ENCODE results near the gene SLC1A4. TPM values are rescaled to one million over a fixed set of nuclear protein-coding genes. Genes with fewer than 3 reads are reported as not detected.

Gene SLC1A4
- total and polyA plus RNA-seq, 10 of the 15 experiments (the other 5 are each of a cell fraction or from before 2014, with no cell fraction given), result 10.8 to 43.2 (median 27.7) TPM

DNA sequence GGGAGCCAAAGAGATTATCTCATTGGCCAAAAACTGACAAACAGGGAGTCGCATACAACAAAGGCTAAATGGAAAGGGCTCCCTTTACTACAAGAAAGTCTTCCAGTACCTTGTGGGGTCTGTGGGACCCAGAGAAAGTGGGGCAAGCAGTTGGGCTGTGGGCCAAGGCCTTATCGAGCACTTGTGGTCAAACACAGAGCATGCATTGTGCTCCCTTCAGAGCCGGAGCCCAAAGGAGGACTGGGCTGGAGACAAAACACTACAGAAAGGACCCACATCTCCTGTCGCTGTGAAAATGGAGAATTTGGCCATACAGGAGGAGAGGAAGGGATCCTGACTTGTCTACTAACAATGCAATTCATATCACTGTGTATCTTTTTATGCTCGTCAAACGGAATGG is 37.1 kb upstream of the SLC1A4 start (continued):
- TF ChIP-seq, protein P1, sequence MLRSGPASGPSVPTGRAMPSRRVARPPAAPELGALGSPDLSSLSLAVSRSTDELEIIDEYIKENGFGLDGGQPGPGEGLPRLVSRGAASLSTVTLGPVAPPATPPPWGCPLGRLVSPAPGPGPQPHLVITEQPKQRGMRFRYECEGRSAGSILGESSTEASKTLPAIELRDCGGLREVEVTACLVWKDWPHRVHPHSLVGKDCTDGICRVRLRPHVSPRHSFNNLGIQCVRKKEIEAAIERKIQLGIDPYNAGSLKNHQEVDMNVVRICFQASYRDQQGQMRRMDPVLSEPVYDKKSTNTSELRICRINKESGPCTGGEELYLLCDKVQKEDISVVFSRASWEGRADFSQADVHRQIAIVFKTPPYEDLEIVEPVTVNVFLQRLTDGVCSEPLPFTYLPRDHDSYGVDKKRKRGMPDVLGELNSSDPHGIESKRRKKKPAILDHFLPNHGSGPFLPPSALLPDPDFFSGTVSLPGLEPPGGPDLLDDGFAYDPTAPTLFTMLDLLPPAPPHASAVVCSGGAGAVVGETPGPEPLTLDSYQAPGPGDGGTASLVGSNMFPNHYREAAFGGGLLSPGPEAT (IDR thresholded peaks at IDR 0.05; ENCODE audit: low read depth), result no peak
- TF ChIP-seq, protein P2, sequence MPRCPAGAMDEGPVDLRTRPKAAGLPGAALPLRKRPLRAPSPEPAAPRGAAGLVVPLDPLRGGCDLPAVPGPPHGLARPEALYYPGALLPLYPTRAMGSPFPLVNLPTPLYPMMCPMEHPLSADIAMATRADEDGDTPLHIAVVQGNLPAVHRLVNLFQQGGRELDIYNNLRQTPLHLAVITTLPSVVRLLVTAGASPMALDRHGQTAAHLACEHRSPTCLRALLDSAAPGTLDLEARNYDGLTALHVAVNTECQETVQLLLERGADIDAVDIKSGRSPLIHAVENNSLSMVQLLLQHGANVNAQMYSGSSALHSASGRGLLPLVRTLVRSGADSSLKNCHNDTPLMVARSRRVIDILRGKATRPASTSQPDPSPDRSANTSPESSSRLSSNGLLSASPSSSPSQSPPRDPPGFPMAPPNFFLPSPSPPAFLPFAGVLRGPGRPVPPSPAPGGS (IDR thresholded peaks at IDR 0.05; ENCODE audit: borderline replicate concordance, insufficient read depth, low read depth, low read length, poor library complexity, severe bottlenecking), result no peak
- no peak for TF ChIP-seq TCF3 (IDR thresholded peaks at IDR 0.05; ENCODE audit: borderline replicate concordance, insufficient read depth, low read depth, low read length)

DNA sequence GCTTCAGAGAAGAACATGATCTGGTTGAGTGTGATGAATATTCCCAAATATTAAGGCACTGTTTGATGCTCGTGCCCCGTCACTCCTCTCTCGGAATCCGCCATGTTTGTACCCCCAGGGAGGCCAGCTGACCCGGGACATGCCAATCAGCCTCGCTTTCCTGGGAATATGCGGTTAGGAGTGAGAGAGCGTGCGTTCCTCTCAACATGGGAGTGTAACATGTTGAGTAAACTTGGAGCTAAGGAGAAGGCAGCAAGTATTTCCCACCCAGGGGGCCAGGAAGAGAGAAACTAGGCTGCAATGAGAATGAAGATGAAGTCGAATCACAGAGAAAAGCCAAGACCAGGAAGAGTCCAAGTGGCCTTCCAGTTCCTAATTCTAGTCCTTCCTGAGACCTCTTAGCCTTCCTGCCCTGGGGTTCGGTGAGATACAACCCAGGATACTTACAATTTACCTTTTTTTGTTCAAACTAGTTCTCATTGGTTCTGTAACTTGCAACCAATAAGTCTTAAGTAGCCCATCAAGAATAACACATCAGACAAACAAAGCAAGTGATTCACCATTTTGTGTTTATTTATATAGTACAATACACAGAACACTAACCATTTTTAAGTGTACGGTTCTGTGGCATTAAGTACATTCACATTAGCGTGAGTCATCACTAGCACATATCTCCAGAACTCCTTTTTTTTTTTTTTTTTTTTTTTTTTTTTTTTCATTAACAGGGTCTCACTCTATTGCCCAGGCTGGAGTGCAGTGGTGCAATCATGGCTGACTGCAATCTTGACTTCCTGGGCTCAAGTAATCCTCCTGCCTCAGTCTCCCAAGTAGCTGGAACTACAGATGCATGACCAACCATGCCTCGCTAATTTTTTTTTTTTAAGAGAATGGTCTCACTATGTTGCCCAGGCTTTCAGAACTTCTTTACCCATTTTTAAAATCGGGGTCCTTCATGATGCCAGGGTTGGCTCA is 36.4 kb upstream of the SLC1A4 start:
- Histone ChIP-seq H3K4me1 (ENCODE audit: control insufficient read depth, insufficient read depth, low read length) (peaks cover 7% of the 10 kb centered on the region; the same call in 1 of the 2 replicates), H3K27me3 (replicated peaks in 1 of 2; ENCODE audit: control insufficient read depth in 2 of 2, insufficient read depth in 2 of 2, low read length in 1 of 2) (no peaks in the 10 kb centered on the region), H3K27ac (ENCODE audit: control insufficient read depth, insufficient read depth) (no peak overlapping the region), H3K4me3 (no peak overlapping the region), H3K9ac (ENCODE audit: control insufficient read depth, insufficient read depth, low read length) (no peak overlapping the region), H4K20me1 (ENCODE audit: control insufficient read depth, insufficient read depth) (no peaks in the 10 kb centered on the region), H3K9me3 (replicated peaks; ENCODE audit: control insufficient read depth, insufficient read depth, low read length) (peaks cover 2% of the 10 kb centered on the region; the same call in 2 of the 3 replicates), H3K79me2 (ENCODE audit: control insufficient read depth, insufficient read depth, low read length) (no peaks in the 10 kb centered on the region), H3K36me3 (ENCODE audit: control insufficient read depth in 2 of 2, insufficient read depth in 2 of 2, low read length in 1 of 2) (no peaks in the 10 kb centered on the region), H2AFZ (ENCODE audit: control insufficient read depth, low read depth, low read length) (no peak overlapping the region), H3K4me2 (ENCODE audit: control insufficient read depth, insufficient read depth) (no peak overlapping the region)
- FAIRE-seq, result no peak
- ChIA-PET SMC1A (ENCODE audit: uncharacterized antibody, unreplicated experiment) (interaction anchor here (0.7 to 2.6 kb wide), 8 partner anchors 11 to 44 kb away, joined by 3 to 23 read pairs (median 6); no protein-coding TSS in a partner anchor), RAD21 (ENCODE audit: unreplicated experiment) (interaction anchor here (1.0 to 1.4 kb wide), 3 partner anchors 15 to 37 kb away, joined by 3 read pairs; no protein-coding TSS in a partner anchor), CTCF (interaction anchor here (0.8 kb wide), 1 partner anchor 19 kb away, joined by 3 read pairs; no protein-coding TSS in a partner anchor), POLR2A (no interaction called here)
- DNase-seq (ENCODE audit: low read depth, low spot score), result no peak
- no peak for ATAC-seq
- BruUV-seq (replicated peaks), result no TSS peak
- intact Hi-C loops (cut with micrococcal nuclease; ENCODE audit: unreplicated experiment), result no loop called here
- in situ Hi-C loops (cut with MboI), result no loop called here
- WGBS (ENCODE audit: insufficient coverage, insufficient replicate concordance, low lambda C conversion rate, missing lambda C conversion rate), result 88% methylated on average over 15 of the region's 15 CpGs
- no peak for TF ChIP-seq EGR1 (IDR thresholded peaks at IDR 0.05; ENCODE audit: borderline replicate concordance in 1 of 2, low read depth in 2 of 2, low read length in 2 of 2)
- no peak for TF ChIP-seq ZZZ3 (IDR thresholded peaks at IDR 0.05; ENCODE audit: control insufficient read depth, insufficient read length, low read depth)
- no peak for TF ChIP-seq IRF4 (IDR thresholded peaks at IDR 0.05; ENCODE audit: low read depth, low read length)
- TF ChIP-seq SP1 (IDR thresholded peaks at IDR 0.05; ENCODE audit: low read depth, low read length), result no peak
- TF ChIP-seq ZBED1 (IDR thresholded peaks at IDR 0.05; ENCODE audit: borderline replicate concordance), result no peak
- no peak for TF ChIP-seq RUNX3 (IDR thresholded peaks at IDR 0.05; ENCODE audit: low read length)
- TF ChIP-seq, protein P3, sequence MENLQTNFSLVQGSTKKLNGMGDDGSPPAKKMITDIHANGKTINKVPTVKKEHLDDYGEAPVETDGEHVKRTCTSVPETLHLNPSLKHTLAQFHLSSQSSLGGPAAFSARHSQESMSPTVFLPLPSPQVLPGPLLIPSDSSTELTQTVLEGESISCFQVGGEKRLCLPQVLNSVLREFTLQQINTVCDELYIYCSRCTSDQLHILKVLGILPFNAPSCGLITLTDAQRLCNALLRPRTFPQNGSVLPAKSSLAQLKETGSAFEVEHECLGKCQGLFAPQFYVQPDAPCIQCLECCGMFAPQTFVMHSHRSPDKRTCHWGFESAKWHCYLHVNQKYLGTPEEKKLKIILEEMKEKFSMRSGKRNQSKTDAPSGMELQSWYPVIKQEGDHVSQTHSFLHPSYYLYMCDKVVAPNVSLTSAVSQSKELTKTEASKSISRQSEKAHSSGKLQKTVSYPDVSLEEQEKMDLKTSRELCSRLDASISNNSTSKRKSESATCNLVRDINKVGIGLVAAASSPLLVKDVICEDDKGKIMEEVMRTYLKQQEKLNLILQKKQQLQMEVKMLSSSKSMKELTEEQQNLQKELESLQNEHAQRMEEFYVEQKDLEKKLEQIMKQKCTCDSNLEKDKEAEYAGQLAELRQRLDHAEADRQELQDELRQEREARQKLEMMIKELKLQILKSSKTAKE (IDR thresholded peaks at IDR 0.05; ENCODE audit: low read depth, poor library complexity, severe bottlenecking), result no peak
- no peak for TF ChIP-seq NFYA (IDR thresholded peaks at IDR 0.05; ENCODE audit: borderline replicate concordance, low read depth, low read length)
- TF ChIP-seq PAX5 (IDR thresholded peaks at IDR 0.05; ENCODE audit: borderline replicate concordance, low read depth, low read length), result no peak
- TF ChIP-seq TBL1XR1 (IDR thresholded peaks at IDR 0.05; ENCODE audit: low read depth, low read length), result no peak
- no peak for TF ChIP-seq NFXL1 (IDR thresholded peaks at IDR 0.05; ENCODE audit: borderline replicate concordance)

Measured in GM12878 (cell line).